GM19455 (cell line): Measurements from ENCODE around the gene DNAJC10.

ENCODE experiments used
- ATAC-seq: cut with Tn5 transposase; IDR thresholded peaks from one replicate; pipeline ENCODE4 v1.9.1; 2021; ENCODE audit not compliant: unreplicated experiment

Gene DNAJC10

GRCh38 chr2:182831101-182831500 is 115.0 kb downstream of the DNAJC10 start:
- ATAC-seq, result no peak

- ATAC-seq, result no peak
Measured at GRCh38 chr2:182831921-182832320, 115.9 kb downstream of the DNAJC10 start.

- no peak for ATAC-seq
Measured at GRCh38 chr2:182833084-182833854, 117.2 kb downstream of the DNAJC10 start.

DNA sequence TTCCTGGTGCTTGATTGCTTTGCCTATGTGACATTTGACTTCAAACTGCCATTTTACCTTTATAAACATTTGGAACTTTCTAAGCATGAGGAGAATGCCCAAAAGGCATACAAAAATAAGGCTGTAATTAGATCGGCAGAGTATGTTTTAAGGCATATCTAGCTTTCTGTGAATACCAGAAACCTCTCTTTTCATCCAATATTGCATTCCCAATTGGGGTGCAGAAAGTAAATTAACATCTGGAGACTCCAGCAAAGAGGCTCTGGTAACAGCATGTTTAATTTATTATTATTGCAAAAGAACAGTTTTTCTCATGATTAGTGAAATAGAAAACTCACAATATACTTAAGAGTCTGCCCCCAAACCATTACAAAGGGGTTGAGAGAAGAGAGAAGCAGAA is 118.2 kb downstream of the DNAJC10 start:
- no peak for ATAC-seq

- no peak for ATAC-seq
Measured at GRCh38 chr2:182836451-182836850, 120.4 kb downstream of the DNAJC10 start.
